GM19463 (cell line): ENCODE data around the gene NSMCE4A.
A peak's percentile ranks its signal among the peaks of the same experiment; 100 is the strongest.
"Not testable (repeated sequence)": the region's sequence is repeated elsewhere in the genome, so short reads cannot be mapped to it uniquely, and the experiment has no call there.

Experiments
- ATAC-seq: cut with Tn5 transposase; IDR thresholded peaks from one replicate; pipeline ENCODE4 v1.9.1; 2021; ENCODE audit warnings: mild to moderate bottlenecking, moderate library complexity; ENCODE audit not compliant: unreplicated experiment

The NSMCE4A gene

GRCh38 chr10:121942749-121943416, 32.1 kb downstream of the NSMCE4A start:
- ATAC-seq: no peak

- ATAC-seq: no peak
Observed at GRCh38 chr10:121941532-121941931, 33.5 kb downstream of the NSMCE4A start.

GRCh38 chr10:121936295-121936694, 38.7 kb downstream of the NSMCE4A start:
- ATAC-seq: no peak

GRCh38 chr10:121935702-121936101, 39.3 kb downstream of the NSMCE4A start:
- ATAC-seq: no peak

- not testable (repeated sequence) for ATAC-seq
Observed at GRCh38 chr10:121930268-121931085, 44.5 kb downstream of the NSMCE4A start.

GRCh38 chr10:121929585-121930267, 45.3 kb downstream of the NSMCE4A start:
- ATAC-seq: not testable (repeated sequence)

GRCh38 chr10:121928528-121928884, 46.5 kb downstream of the NSMCE4A start:
- ATAC-seq: peak; percentile 0

GRCh38 chr10:121927841-121928527, 47.0 kb downstream of the NSMCE4A start, which contains the start of gene ATE1:
ATE1 (minus strand) TSS chr10:121928031; CDS start chr10:121927949, 82 bp downstream.
- peak; percentile 81 for ATAC-seq

GRCh38 chr10:121927318-121927840, 47.6 kb downstream of the NSMCE4A start:
- ATAC-seq: peak; percentile 34

GRCh38 chr10:121926671-121927317, 48.2 kb downstream of the NSMCE4A start:
- ATAC-seq: peak; percentile 2

- ATAC-seq: no peak
Observed at GRCh38 chr10:121926157-121926556, 48.9 kb downstream of the NSMCE4A start.

GRCh38 chr10:121921238-121921931, 53.6 kb downstream of the NSMCE4A start:
- ATAC-seq: no peak

- ATAC-seq: no peak
Observed at GRCh38 chr10:121919666-121920065, 55.4 kb downstream of the NSMCE4A start.

- not testable (repeated sequence) for ATAC-seq
Observed at GRCh38 chr10:121918800-121919199, 56.2 kb downstream of the NSMCE4A start.

- no peak for ATAC-seq
Observed at GRCh38 chr10:121914661-121915060, 60.4 kb downstream of the NSMCE4A start.

GRCh38 chr10:121911421-121911697, 63.7 kb downstream of the NSMCE4A start:
- no peak for ATAC-seq

GRCh38 chr10:121910673-121911420, 64.2 kb downstream of the NSMCE4A start:
- ATAC-seq: peak; percentile 74
